HG02798 (cell line): ENCODE data around the gene PLEKHG3.
"Not testable (repeated sequence)": the region's sequence is repeated elsewhere in the genome, so short reads cannot be mapped to it uniquely, and the experiment has no call there.

Source experiments
- ATAC-seq: cut with Tn5 transposase; IDR thresholded peaks from one replicate; pipeline ENCODE4 v1.9.1; 2021; ENCODE audit warnings: mild to moderate bottlenecking; ENCODE audit not compliant: unreplicated experiment, poor library complexity

Gene PLEKHG3

GRCh38 chr14:64685371-64686281 is 18.6 kb upstream of the PLEKHG3 start:
- ATAC-seq, result no peak

DNA sequence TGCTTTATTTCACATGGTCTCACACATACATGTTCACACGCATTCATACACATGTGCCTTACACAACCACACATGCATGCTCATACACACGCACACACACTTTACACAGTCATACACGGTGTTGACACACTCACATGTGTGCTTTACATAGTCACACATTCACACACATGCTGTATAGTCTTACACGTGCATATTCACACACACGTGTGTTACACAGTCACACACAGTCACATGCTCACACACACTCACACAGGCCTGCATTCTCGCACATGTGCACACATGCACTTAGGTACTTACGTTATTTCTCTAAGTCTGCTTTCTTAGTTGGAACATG is 18.0 kb upstream of the PLEKHG3 start:
- no peak for ATAC-seq

DNA sequence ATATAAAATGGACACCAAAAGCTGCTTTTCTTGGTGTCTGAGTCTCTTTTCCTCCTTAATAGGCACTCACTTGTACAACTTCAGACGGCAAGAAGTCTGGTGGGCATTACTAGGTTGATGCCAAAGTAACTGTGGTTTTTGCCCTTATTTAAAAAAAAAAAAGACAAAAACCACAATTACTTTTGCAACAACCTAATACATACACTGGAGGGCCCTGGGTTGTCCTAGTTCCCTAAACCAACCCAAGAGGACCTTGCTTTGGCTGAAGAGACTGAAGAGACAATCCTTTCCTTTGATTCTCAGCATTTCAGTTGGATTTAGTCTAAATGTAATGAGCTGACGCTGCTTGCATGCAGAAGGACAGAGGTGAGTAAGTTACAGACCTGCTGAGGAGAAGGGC is 16.2 kb upstream of the PLEKHG3 start:
- ATAC-seq, result no peak

GRCh38 chr14:64688811-64689281 is 15.4 kb upstream of the PLEKHG3 start:
- no peak for ATAC-seq

DNA sequence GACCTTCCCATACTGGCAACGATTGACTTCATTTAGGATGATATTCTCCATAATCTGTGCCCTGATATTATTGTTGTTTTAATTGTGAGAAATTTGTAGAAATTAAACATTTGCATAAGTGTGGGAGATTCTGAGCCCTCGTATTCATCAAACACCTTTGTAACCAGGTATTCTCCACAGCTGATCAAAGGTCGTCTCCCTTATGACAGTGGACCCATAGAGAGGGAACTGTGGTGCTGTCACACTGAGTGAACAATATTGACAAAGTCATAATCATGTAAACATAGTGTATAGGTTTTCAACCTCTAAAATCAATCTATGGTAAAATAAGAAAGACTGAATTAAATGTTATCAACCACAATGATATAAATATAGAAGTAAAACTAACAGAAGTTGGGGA is 14.9 kb upstream of the PLEKHG3 start:
- ATAC-seq, result no peak

DNA sequence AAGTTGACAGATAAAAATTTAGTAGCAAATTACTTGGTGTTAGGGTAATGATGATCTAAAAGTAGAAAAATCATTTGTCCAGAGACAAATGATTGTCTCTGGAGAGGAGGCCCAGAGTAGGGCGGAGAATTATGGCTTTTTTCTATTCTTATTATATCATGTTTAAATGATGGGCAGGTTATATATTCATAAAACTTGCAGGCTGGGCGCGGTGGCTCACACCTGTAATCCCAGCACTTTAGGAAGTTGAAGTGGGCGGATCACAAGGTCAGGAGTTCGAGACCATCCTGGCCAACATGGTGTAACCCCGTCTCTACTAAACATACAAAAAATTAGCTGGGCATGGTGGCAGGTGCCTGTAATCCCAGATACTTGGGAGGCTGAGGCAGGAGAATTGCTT is 13.6 kb upstream of the PLEKHG3 start:
- not testable (repeated sequence) for ATAC-seq

GRCh38 chr14:64691376-64691775 is 12.8 kb upstream of the PLEKHG3 start:
- ATAC-seq, result no peak

- ATAC-seq, result no peak
These were observed 11.8 kb upstream of the PLEKHG3 start for GRCh38 chr14:64692189-64692985.

DNA sequence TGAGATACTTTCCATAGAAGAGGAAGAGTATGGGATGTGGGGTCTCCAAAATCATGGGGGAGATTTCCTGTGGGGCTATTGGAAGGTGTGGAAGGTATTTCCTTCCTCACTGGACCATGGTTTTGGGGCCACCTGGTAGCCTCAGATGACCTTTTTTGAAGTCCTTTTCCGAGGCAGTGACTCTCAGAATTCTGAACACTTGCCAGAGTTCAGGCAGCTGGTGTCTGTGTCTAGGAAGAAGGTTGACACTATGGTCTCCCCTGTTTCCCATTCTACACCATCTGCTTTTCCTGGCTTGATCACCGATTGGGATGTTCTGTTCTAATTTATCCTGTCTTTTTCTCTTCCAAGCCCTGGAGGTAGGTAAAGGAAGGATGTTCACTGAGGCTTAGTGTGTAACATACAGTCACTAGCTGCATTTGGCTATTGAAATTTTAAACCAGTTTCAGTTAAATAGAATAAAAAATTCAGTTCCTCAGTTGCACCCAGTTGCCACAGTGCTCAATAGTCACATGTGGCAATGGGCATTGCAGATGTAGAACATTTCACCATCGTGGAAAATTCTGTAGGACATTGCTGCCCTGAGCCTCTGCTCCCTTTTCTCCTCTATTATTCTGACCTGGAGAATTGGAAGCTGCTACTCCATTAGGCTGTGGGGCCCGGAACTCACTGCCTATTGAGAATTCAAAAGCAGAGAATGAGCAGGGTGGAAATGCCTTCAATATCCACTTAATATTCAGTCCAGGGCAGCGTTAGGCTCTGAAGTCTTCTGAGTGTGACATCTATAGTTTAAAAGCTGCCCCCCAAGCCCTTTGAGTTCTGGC is 11.0 kb upstream of the PLEKHG3 start:
- ATAC-seq, result no peak

DNA sequence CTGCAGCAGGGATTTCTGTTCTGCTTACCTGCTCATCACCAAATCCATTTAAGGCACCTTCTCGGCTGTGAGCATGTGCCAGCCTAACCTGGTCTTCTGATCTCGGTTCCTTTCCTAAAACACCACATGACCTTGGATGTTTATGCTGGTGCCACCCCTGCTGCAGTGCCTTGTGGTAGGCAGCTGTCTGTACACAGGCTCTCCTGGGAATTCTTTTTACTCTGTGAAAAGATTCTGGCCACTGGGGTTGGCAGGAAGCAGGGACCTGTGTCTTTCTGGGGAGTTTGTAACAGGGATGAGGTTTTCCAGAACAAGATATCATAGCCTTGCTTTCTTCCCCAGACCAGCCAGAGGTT is 10.4 kb upstream of the PLEKHG3 start:
- no peak for ATAC-seq

DNA sequence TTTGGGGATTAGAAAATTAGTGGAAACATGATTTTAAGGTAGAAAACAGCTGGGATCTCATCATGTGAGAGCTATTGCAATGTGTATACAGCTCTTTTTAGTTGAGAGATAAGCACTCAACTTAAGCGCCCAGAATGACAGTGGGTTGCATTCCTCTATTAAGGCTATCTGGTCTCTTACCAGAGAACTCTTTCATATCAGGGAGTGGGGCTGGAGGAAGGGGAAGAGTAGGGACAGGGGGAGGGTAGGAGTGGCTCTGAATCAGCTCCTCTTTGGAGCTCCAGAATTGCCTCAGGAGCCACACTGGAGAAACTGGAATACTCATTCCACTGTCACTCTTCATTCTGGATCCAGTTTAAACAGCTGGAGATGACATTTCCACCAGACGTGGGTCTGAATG is 9.2 kb upstream of the PLEKHG3 start:
- ATAC-seq, result no peak

DNA sequence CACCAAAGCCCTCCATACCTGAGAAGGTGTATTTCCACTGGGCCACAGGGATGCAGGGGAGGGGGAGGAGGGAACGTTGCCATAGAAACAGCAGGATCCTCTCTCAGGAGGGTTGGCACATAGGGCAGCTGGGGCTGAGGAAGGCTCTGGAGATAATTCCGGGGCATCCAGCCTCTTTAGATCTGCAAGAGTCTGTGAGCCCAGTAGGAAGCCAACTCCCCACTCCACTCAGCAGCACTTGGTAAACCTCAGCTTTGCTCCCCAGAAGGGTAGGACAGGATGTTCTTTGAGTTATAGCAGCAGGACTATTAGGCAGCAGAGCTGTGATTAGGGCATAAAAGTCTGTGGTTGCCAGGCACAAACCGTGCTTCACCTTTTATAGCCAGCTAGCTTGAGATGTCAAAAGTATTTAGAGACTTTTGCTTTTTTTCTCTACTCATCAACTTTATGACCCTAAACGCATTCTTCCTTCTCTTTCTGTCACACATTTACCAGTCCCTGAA is 7.8 kb upstream of the PLEKHG3 start:
- no peak for ATAC-seq

DNA sequence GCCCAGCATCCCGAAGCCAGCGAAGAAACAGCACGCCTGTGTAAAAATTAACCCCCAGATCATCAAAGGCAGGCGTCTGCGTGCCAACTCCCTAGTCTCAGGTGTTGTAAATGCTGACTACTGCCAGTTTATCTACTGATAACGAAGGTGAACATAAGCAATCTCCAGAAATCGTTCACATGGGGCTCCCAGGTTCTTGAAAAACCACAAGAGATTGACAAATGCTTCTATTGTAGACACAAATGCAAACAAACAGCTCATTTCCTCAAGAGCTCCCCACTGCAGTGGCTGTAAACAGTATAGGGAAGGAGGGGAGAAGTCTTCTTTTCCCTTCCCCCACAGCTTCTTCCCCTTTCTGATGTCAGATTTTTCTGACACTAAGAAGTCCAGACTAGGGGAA is 5.3 kb upstream of the PLEKHG3 start:
- ATAC-seq, result no peak

DNA sequence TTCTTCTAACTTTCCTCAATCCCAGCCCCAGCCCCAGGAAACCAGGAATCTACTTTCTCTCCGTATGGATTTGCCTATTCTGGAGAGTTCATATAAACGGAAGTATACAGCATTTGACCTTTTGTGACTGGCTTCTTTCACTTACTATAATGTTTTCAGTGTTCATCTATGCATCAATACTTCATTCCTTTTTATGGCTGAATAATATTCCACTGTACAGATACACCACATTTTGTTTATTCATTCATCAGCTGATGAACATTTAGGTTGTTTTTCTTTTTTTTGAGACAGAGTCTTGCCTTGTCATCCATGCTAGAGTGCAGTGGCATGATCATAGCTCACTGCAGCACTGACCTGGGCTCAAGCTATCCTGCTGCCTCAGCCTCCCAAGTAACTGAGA is 3.9 kb upstream of the PLEKHG3 start:
- ATAC-seq, result no peak

DNA sequence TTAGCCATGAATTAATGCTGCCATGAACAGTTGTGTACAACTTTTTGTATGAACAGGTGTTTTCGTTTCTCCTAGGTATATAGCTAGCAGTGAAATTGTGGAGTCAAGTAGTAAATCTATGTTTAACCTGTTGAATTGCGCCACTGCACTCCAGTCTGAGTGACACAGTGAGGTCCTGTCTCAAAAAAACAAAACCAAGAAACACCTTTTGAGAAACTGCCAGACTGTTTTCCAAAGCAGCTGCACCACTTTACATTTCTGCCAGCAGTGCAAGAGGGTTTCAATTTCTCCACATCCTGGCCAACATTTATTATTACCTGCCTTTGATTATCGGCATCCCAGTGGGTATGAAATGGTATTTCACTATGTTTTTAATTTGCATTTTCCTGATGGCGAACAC is 3.3 kb upstream of the PLEKHG3 start:
- ATAC-seq, result no peak

DNA sequence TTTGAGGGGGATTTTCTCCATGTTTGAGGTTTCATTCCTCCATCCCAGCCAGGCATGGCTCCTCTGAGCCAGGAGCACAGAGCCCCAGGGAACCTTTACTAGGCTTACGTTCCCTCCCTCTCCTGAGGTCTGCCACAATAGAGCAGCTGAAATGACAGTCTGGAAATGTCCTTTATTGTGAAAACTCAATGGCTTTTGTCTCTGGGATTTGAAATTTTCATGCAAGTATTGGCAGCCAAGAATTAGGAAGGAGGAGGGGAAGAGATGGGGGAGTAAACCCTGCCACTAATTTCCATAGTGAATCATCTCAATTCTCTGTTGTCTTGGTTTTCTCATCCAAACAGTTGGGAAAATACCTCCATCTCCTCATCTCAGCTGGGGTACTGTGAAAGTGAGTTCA is 2.6 kb upstream of the PLEKHG3 start:
- ATAC-seq, result no peak

- no peak for ATAC-seq
These were observed 1.5 kb upstream of the PLEKHG3 start for GRCh38 chr14:64702493-64703394.

GRCh38 chr14:64703395-64704142 is 655 bp upstream of the PLEKHG3 start:
- ATAC-seq, result no peak
